ENCODE results near the gene OR6Q1.
"Not testable (repeated sequence)": the region's sequence is repeated elsewhere in the genome, so short reads cannot be mapped to it uniquely, and the experiment has no call there.

OR6Q1 gene

DNA sequence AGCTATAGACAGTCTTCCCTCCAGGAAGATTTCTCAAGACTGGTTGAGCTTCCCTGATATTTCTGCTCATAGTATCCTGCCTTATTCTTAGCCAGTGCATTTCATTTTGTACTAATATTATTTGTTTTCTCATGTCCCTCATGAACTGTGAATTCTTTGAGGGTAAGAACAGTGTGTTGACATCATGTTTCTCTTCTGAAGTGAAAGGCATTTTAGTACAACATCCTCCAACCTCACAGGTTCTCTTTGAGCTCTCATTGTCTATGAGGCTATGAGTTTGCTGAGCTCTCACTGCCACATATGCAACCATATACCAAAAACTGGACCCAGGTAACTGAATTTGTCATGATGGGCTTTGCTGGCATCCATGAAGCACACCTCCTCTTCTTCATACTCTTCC, at the start of gene OR6Q1:
TSS of gene OR6Q1 (plus strand) at position 301 of the 400 bp plus-strand sequence. CDS start at position 301, 0 bp downstream.
- DNase-seq (ENCODE audit: low read depth in 2 of 2), result no peak

DNA sequence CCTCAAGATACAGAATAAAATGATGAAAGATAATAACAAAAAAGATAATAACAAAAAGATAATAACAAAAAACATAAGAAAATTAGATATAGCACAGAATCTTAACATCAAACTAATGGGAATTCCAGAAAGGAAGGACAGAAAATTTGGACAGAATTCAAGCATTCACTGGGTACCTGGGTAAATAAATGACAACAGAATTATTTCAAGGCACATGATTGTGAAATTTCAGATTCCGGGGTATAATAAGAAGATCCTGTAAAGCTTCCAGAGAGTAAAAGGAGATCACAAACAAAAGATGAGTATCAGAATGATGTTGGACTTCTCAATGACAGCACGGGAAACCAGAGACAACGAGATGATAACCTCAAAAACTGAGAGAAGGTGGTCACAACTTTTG, 49.2 kb upstream of the OR6Q1 start:
- DNase-seq (ENCODE audit: low read depth in 2 of 2), result no peak

- no peak for DNase-seq (ENCODE audit: low read depth in 2 of 2)
Measured at GRCh38 chr11:57982776-57983175, 48.0 kb upstream of the OR6Q1 start.

DNA sequence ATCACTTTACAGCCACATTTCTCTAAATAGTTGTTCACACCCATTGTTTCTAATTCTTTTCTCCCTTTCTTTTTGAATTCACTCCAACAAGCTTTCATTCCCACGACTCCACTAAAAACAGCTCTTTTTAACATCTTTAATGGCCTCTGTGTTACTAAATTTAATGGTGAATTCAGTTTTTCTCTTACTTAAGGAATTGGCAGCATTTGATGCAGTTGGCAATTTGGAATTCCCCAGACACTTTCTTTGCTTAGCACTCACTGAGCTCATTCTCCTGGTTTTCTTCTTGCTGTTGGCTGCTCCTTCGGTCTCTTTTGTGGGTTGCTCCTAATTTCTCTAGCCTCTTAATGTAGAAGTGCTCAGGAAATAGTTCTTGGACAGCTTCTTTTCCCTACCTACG, 47.6 kb upstream of the OR6Q1 start:
- DNase-seq (ENCODE audit: low read depth in 2 of 2), result no peak

DNA sequence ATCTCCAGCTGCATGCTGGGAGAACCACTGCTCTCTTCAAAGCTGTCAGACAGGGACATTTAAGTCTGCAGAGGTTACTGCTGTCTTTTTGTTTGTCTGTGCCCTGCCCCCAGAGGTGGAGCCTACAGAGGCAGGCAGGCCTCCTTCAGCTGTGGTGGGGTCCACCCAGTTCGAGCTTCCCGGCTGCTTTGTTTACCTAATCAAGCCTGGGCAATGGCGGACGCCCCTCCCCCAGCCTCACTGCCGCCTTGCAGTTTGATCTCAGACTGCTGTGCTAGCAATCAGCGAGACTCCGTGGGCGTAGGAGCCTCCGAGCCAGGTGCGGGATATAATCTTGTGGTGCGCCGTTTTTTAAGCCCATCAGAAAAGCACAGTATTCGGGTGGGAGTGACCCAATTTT, 31.2 kb upstream of the OR6Q1 start:
- DNase-seq (ENCODE audit: low read depth in 2 of 2), result not testable (repeated sequence)

- not testable (repeated sequence) for DNase-seq (ENCODE audit: low read depth in 2 of 2)
Measured at GRCh38 chr11:58000021-58000420, 30.7 kb upstream of the OR6Q1 start.

- no peak for DNase-seq (ENCODE audit: low read depth in 2 of 2)
Measured at GRCh38 chr11:58000699-58001098, 30.1 kb upstream of the OR6Q1 start.

- DNase-seq (ENCODE audit: low read depth in 2 of 2), result no peak
Measured at GRCh38 chr11:58003036-58003435, 27.7 kb upstream of the OR6Q1 start.

DNA sequence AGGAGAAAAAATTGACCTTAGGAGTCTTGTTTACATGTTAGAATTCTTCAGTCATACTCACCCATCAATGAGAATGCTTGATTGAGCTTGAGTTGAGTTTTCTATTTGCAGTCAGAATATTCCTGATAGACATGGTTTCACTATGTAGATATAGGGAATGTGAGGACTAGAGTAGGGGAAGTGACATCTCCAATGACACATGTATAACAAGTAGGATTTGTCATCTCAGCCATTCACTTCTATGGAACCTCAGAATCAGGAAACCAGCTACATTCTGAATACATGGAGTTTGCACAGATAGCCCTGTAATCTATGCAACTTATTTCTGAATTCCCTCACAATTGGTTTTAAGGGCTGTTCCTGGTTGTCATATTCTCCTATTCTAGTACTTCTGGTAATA, 27.2 kb upstream of the OR6Q1 start:
- no peak for DNase-seq (ENCODE audit: low read depth in 2 of 2)

DNA sequence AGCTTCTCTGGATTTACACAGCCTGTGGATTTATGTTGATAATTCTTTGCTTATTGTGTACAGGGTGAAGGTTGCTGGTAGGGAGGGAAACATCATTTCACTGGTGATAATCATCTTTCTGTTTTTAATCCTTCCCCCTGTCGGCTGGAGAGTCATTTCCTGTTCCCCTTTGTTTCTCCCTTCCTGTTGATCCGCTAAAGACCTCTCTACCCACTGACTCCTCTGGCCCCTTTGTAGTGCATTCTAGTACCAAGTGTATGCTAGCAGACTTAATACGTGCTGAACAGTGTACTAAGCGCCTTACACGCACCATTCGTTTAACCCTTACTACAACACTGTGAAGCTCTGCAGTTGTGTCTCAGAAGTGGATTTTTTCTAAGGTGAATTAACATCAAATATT, 26.1 kb upstream of the OR6Q1 start:
- no peak for DNase-seq (ENCODE audit: low read depth in 2 of 2)

DNA sequence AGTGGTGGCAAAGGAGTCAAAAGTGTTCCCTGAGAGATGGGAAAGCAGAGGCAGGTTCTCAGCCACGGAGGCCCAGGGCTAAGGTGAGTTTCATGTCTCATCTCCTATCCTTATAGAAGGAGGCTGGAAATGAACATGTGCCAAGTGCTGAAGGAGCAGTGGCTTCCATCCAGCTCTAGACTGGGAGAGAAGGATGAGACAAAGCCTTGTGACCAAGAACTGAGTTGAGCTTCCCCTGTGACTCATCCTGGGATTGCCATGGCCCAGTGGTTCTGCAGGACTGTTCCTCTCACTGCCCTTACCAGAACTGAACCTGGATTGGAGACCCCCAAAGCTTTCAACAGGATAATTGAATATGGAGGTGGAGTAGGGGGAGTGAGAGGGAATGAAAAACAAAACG, 23.8 kb upstream of the OR6Q1 start:
- no peak for DNase-seq (ENCODE audit: low read depth in 2 of 2)

DNA sequence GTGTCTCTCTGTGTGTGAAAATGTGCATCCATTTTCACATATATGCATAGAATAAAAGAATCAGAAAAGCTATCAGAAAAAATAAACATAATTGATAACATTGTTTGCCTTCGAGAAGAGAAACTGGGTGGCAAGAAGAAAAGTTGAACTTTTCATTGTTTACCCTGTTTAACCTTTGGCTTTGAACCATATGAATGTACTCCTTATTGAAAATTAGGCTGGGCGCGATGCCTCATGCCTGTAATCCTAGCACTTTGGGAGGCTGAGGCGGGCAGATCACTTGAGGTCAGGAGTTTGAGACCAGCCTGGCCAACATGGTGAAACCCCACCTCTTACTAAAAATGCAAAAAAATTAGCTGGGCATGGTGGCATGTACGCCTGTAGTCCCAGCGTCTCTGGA, 19.0 kb upstream of the OR6Q1 start:
- DNase-seq (ENCODE audit: low read depth in 2 of 2), result no peak

DNA sequence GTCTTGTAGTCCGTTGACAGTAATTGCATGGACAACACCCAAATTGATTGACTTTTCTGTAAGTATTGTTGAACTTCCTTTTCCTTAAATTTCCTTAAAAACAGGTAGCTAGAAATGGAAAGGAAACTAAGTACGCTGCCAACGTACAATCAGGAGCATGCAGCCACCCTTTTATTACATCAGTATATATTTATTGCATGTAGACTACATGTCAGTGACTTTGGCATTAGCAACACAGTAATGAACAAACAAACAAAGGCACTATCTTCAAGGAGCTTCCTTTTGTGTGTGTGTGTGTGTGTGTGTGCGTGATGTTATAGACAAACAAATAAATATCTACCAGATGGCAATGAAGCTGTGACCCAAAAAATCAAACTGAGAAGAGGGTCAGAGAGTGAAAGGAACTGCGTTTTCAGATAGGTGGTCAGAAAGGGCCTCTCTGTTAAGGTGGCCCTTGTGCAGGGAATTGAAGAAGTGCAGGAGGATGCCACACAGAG, 7.3 kb upstream of the OR6Q1 start, which contains the start of gene OR9Q1:
TSS of gene OR9Q1 (plus strand) at position 447 of the 497 bp plus-strand sequence. CDS start 155,564 bp downstream, outside the sequence.
- no peak for DNase-seq (ENCODE audit: low read depth in 2 of 2)

DNA sequence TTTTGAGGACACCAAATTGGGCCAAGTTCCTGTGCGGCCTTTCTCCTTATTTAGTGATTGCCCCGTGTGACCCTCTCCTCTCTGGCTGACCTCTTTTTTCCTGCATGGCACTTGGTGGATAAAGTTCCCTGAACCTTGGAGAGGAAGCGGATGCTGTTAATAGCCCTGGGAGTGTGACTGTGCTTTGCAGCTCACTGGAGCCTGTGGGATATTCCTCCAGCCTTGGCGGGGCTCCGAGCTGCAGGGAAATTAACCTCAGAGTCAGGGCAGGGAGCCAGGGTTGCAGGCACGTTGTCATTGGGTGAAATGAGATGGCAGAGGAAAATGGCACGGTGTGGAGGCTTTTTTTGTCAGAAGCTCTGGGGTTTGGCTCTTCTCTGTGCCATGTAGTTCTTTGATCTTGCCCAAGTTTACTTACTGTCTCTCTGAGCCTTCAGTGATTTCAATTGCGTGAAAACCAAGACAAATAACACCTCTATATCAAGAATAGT, 6.1 kb upstream of the OR6Q1 start:
- DNase-seq (ENCODE audit: low read depth in 2 of 2), result no peak

GRCh38 chr11:58027341-58027740, 3.4 kb upstream of the OR6Q1 start:
- no peak for DNase-seq (ENCODE audit: low read depth in 2 of 2)

DNA sequence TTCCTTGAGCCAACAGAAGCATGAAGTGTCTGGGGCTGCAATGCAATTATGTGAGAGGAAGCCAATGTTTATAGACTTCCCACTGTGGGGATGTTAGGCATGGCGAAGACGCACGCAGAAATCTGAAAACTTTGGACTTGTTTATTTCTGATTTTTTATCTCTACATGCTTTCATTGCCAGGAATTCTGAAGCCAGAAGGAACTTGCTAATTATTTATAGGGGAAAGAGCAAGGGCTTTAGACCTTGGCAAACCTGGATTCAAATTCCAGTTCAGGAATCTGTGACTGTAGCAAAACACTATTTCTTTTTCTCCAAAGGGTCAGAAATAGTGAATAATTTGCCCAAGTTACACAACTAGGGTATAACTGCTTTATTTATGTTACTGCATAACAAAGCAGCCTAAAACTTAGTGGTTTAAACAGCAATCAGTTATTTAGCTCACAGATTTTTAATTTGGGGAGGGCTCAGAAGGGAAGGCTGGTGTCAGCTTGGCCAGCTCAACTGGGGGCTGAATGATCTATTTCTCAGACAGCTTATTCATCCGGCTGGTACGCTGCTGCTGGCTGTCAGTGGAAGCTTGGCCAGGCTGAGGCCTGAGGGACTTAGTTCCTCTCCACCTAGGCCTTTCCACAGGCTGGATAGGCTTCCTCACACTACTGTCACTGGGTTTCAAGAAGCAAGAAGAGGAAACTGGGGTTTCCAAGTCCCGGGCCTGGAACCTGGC, 1.9 kb upstream of the OR6Q1 start:
- no peak for DNase-seq (ENCODE audit: low read depth in 2 of 2)

DNA sequence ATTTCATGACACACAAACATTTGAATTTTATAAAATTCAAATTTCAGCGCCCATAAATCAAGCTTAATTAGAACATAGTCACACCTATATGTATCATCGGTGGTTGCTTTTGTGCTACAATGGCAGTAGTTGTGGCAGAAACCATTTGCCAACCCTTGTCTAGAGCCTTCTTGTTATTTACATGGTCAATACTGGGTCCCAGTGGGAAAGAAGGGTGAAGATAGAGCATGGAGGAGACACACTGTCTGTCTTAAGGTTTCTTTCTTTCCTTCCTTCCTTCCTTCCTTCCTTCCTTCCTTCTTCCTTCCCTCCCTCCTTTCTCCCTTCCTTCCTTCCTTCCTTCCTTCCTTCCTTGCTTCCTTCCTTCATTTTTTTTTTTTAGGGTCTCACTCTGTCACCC, 3.7 kb downstream of the OR6Q1 start:
- DNase-seq (ENCODE audit: low read depth in 2 of 2), result no peak

- DNase-seq (ENCODE audit: low read depth in 2 of 2), result no peak
Measured at GRCh38 chr11:58039589-58039988, 8.8 kb downstream of the OR6Q1 start.

- no peak for DNase-seq (ENCODE audit: low read depth in 2 of 2)
Measured at GRCh38 chr11:58043379-58043778, 12.6 kb downstream of the OR6Q1 start.

DNA sequence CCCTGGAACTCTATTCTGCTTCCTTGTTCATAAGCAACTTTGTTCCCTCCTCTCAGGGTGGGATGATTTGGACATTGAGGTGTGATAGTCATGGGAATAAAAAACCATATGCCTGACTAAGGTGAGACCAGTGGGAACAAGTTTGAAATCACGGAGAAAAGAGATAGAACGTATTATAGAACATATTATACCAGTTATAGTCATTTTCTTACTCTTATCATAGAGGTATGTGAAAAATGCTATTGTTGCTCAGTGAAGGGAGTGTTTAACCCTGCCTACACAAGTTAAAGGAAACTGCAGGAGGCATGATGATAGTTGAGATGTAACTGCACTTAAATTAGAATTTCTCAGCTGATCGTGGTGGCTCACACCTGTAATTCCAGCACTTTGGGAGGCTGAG, 15.5 kb downstream of the OR6Q1 start:
- no peak for DNase-seq (ENCODE audit: low read depth in 2 of 2)

GRCh38 chr11:58047818-58048217, 17.1 kb downstream of the OR6Q1 start:
- no peak for DNase-seq (ENCODE audit: low read depth in 2 of 2)

- DNase-seq (ENCODE audit: low read depth in 2 of 2), result no peak
Measured at GRCh38 chr11:58055806-58056401, 25.2 kb downstream of the OR6Q1 start.

DNA sequence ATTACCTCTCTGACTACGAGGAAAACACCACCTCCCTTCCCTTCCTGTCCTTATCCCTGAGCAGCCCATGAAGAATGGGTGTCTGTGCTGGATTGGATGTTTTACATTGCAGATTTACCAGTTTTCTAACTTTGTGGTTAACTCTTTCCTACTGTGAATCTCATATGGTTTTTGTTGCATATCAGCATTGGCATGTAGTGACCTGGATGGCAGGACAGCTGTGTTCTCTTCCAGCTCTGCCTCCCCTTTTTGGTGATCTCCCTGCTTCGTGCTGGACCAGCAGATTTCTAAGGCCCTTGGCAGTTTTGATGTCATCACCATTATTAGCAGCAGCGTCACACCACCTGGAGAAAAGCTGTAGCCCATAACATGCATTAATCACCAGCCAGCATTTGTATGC, 26.7 kb downstream of the OR6Q1 start:
- no peak for DNase-seq (ENCODE audit: low read depth in 2 of 2)

Measured in stimulated activated CD4-positive, alpha-beta T cell treated with anti-CD3 and anti-CD28 coated beads, Interleukin-1b, Interleukin-23, amount 100 ng/mL, for 1 hour (primary cell).